PFSK-1 (cell line): Measurements from ENCODE around the gene RFX2.

Experiments
- FOXP2 ChIP-seq: optimal IDR thresholded peaks from 2 replicates; pipeline ENCODE3; 2011; ENCODE audit warnings: borderline replicate concordance, control low read depth, inconsistent platforms; ENCODE audit not compliant: insufficient read depth; ENCODE audit errors: extremely low read length, extremely low read depth
- POLR2AphosphoS5 ChIP-seq: IDR thresholded peaks from 2 replicates; pipeline ENCODE4 v1.6.1; 2012; ENCODE audit warnings: low read depth, mild to moderate bottlenecking, control low read depth, low read length, moderate library complexity
- SIN3A ChIP-seq: IDR thresholded peaks from 2 replicates; pipeline ENCODE4 v1.6.1; 2012; ENCODE audit warnings: mild to moderate bottlenecking, low read length, moderate library complexity, borderline replicate concordance; ENCODE audit not compliant: insufficient read depth
- TAF1 ChIP-seq: IDR thresholded peaks from 2 replicates; pipeline ENCODE4 v1.6.1; 2012; ENCODE audit warnings: low read length, control low read depth, borderline replicate concordance; ENCODE audit not compliant: insufficient read depth
- TF ChIP-seq, protein P1 (sequence below), 2 experiments: IDR thresholded peaks; 2 replicates each; pipeline versions ENCODE4 v1.6.1 to v1.8.0; 2011 to 2012; ENCODE audit warnings: low read depth in 2 of 2, low read length in 2 of 2, control low read depth in 1 of 2, inconsistent platforms in 1 of 2, mild to moderate bottlenecking in 1 of 2, moderate library complexity in 1 of 2; ENCODE audit not compliant: insufficient read depth in 1 of 2

DNA sequence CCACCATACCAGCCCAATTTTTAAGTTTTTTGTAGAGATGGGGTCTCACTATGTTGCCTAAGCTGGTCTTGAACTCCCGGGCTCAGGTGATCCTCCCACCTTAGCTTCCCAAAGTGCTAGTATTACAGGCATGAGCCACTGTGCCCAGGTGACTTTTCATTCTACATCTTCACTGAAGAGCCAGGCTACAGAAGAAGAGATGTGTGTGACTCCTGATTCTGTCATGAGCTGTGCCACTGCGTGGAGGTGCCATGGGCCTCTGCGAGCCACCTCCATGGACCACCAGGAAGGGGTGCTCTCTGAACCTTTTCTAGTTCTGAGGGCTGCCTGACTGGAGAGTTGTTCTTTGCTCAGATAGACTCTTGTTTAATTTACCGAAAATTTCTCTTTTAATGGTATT, 75.8 kb downstream of the RFX2 start:
- no peak for TF ChIP-seq POLR2AphosphoS5
- no peak for TF ChIP-seq FOXP2
- TF ChIP-seq, protein P1, sequence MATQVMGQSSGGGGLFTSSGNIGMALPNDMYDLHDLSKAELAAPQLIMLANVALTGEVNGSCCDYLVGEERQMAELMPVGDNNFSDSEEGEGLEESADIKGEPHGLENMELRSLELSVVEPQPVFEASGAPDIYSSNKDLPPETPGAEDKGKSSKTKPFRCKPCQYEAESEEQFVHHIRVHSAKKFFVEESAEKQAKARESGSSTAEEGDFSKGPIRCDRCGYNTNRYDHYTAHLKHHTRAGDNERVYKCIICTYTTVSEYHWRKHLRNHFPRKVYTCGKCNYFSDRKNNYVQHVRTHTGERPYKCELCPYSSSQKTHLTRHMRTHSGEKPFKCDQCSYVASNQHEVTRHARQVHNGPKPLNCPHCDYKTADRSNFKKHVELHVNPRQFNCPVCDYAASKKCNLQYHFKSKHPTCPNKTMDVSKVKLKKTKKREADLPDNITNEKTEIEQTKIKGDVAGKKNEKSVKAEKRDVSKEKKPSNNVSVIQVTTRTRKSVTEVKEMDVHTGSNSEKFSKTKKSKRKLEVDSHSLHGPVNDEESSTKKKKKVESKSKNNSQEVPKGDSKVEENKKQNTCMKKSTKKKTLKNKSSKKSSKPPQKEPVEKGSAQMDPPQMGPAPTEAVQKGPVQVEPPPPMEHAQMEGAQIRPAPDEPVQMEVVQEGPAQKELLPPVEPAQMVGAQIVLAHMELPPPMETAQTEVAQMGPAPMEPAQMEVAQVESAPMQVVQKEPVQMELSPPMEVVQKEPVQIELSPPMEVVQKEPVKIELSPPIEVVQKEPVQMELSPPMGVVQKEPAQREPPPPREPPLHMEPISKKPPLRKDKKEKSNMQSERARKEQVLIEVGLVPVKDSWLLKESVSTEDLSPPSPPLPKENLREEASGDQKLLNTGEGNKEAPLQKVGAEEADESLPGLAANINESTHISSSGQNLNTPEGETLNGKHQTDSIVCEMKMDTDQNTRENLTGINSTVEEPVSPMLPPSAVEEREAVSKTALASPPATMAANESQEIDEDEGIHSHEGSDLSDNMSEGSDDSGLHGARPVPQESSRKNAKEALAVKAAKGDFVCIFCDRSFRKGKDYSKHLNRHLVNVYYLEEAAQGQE (IDR thresholded peaks at IDR 0.05; ENCODE audit: insufficient read depth in 1 of 2, low read depth in 2 of 2, low read length in 2 of 2), result no peak
- TF ChIP-seq SIN3A, result no peak
- TF ChIP-seq TAF1, result no peak
